ENCODE data around the gene BSN. TPM values are rescaled to one million over a fixed set of nuclear protein-coding genes. Genes with fewer than 3 reads are reported as not detected.

The BSN gene
- total and polyA plus RNA-seq, 7 donors: under 0.01 to 0.81 (median 0.61) TPM; not detected in 1

DNA sequence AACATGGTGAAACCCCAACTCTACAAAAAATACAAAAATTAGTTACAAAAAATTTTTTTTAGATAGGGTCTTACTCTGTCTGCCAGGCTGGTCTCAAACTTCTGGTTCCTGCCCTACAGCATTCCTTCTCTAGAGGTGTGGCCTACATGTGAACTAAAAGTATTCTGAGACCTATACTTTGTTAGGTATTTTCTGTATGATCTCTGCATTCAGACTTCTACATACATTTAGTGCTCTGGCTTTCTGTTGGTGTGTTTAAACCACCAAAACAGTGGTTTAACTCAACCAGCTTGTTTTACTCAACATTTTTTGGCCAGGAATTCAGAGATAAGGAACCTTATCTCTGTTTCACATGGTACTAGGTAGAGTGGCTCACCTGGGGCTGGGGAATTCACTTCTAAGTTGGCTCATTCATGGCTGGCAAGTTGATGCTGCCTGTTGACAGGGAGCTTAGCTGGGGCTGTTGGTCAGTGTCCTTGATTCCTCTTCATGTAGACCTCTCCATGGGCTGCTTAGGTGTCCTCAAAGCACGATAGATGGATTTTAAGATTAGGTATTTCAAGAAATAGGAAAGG, 41.4 kb upstream of the BSN start:
- TF ChIP-seq POLR2A (IDR thresholded peaks at IDR 0.05): no peak
- TF ChIP-seq EP300 (IDR thresholded peaks at IDR 0.05): no peak
- no peak for TF ChIP-seq POLR2AphosphoS5 (IDR thresholded peaks at IDR 0.05)
- TF ChIP-seq, protein P1, sequence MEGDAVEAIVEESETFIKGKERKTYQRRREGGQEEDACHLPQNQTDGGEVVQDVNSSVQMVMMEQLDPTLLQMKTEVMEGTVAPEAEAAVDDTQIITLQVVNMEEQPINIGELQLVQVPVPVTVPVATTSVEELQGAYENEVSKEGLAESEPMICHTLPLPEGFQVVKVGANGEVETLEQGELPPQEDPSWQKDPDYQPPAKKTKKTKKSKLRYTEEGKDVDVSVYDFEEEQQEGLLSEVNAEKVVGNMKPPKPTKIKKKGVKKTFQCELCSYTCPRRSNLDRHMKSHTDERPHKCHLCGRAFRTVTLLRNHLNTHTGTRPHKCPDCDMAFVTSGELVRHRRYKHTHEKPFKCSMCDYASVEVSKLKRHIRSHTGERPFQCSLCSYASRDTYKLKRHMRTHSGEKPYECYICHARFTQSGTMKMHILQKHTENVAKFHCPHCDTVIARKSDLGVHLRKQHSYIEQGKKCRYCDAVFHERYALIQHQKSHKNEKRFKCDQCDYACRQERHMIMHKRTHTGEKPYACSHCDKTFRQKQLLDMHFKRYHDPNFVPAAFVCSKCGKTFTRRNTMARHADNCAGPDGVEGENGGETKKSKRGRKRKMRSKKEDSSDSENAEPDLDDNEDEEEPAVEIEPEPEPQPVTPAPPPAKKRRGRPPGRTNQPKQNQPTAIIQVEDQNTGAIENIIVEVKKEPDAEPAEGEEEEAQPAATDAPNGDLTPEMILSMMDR (IDR thresholded peaks at IDR 0.05): no peak
- Histone ChIP-seq H3K4me1 (peaks cover 0 to 49% (median 38%) of the 10 kb centered on the region in 4 donors), H3K4me3 (no peak overlapping the region), H3K27ac (no peak overlapping the region), H3K36me3 (peaks cover 0 to 56% (median 12%) of the 10 kb centered on the region in 4 donors), H3K27me3 (no peaks in the 10 kb centered on the region), H3K9me3 (no peaks in the 10 kb centered on the region)
- WGBS, 2 donors: 98% methylated on average over 1 of the region's 1 CpG
- intact Hi-C loops (cut with DNase I): loop anchor here (5.0 kb wide), 1 partner anchor 41 kb away; the partner anchor contains the start of gene DAG1
- DNase-seq: no peak

DNA sequence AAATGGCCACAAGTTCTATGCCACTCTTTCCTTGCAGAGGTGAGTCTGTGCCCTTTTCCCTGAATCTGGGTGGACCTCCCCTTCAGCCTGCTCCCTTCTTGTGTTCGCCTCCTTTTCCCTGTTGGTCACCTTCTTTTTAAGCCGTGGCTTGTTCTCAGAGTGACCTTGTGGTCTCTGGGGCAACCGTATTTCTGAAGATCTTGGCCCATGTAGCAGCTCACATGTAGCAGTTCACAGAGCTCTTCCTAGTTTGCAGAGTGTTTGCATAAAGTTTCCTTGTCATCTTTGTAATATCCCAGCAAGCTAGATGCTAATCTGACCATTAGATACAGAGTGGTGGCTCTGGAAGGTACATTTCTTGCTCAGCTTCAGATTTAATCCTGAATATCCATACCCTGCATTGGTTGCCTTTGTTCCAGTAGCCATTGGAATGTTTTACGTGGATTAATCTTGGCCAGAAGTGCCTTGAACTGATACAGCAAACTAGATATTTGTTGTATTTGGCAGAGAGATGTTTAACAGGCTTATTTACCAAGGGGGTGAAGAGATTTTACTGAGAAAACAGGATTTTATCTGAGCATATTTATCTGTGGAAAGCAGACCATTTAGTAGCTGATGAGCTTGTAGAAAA, 40.7 kb upstream of the BSN start:
- TF ChIP-seq, protein P1 (IDR thresholded peaks at IDR 0.05): no peak
- TF ChIP-seq EP300 (IDR thresholded peaks at IDR 0.05): no peak
- TF ChIP-seq POLR2A (IDR thresholded peaks at IDR 0.05): no peak
- TF ChIP-seq POLR2AphosphoS5 (IDR thresholded peaks at IDR 0.05): no peak
- Histone ChIP-seq H3K4me1 (peaks cover 0 to 53% (median 43%) of the 10 kb centered on the region in 4 donors), H3K27me3 (no peaks in the 10 kb centered on the region), H3K27ac (no peak overlapping the region), H3K36me3 (peaks cover 0 to 64% (median 16%) of the 10 kb centered on the region in 4 donors), H3K4me3 (no peak overlapping the region), H3K9me3 (no peaks in the 10 kb centered on the region)
- 89 to 92% methylated on average over 4 of the region's 4 CpGs for WGBS, 2 donors
- DNase-seq: no peak
- intact Hi-C loops (cut with DNase I): loop anchor here (5.0 kb wide), 1 partner anchor 41 kb away; the partner anchor contains the start of gene DAG1

DNA sequence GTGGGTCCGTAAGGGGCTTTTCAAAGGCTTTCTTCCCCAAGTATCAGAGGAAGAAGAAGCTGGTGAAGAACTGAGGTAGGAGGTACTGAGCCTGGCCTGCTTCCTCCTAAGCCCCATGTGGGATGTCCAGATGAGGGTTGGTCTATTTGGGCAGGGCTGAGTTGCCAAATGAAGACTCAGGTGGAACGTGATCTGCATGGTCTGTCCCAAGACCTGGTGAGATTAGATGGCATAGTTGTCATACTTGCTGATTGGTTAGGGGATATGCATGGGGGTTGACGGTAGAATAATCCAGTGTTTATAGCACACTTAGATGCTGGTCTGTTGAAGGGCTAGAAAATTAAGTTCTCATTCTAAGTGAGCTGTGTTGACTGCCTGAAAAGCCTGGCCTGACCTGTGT, 36.3 kb upstream of the BSN start:
- intact Hi-C loops (cut with DNase I): no loop called here
- no peaks in the 10 kb centered on the region for H3K27me3 ChIP-seq
- no peak overlapping the region for H3K27ac ChIP-seq
- peaks cover 0 to 30% (median 22%) of the 10 kb centered on the region in 4 donors for H3K4me1 ChIP-seq
- no peak for DNase-seq
- peaks cover 0 to 58% (median 12%) of the 10 kb centered on the region in 4 donors for H3K36me3 ChIP-seq
- no peak overlapping the region for H3K4me3 ChIP-seq
- H3K9me3 ChIP-seq: no peaks in the 10 kb centered on the region
- WGBS, 2 donors: 93 to 94% methylated on average over 3 of the region's 3 CpGs
- TF ChIP-seq POLR2A (IDR thresholded peaks at IDR 0.05) (no peak), EP300 (IDR thresholded peaks at IDR 0.05) (no peak), POLR2AphosphoS5 (IDR thresholded peaks at IDR 0.05) (no peak)
- TF ChIP-seq, protein P1 (IDR thresholded peaks at IDR 0.05): no peak

DNA sequence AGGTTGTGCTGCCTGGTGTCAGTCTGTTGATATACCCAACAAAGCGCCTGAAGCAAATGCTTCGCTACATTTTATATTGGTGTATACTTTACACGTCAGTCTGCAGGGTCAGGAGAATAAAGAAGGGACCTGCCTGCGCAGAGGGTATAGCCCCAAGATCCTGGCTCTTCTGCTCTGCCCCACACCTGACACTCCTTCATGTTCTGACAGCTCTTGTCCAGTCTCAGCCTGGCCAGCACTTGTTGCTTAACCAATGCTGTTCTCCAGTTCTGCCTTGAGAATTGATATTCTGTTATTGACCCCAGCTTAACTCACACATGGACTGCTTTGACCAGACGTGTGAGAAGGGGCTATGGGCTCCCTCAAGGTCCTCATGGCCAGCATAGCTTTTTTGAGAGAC, 35.8 kb upstream of the BSN start:
- no peak overlapping the region for H3K27ac ChIP-seq
- no peaks in the 10 kb centered on the region for H3K27me3 ChIP-seq
- intact Hi-C loops (cut with DNase I): no loop called here
- TF ChIP-seq POLR2A (IDR thresholded peaks at IDR 0.05) (no peak), EP300 (IDR thresholded peaks at IDR 0.05) (no peak), POLR2AphosphoS5 (IDR thresholded peaks at IDR 0.05) (no peak)
- TF ChIP-seq, protein P1 (IDR thresholded peaks at IDR 0.05): no peak
- H3K4me3 ChIP-seq: no peak overlapping the region
- H3K9me3 ChIP-seq: no peaks in the 10 kb centered on the region
- peaks cover 0 to 54% (median 10%) of the 10 kb centered on the region in 4 donors for H3K36me3 ChIP-seq
- H3K4me1 ChIP-seq: peaks cover 0 to 28% (median 20%) of the 10 kb centered on the region in 4 donors
- DNase-seq: no peak
- 95 to 96% methylated on average over 5 of the region's 5 CpGs for WGBS, 2 donors
